ENCODE measurements around the gene TP53I11. TPM values are rescaled to one million over a fixed set of nuclear protein-coding genes. Genes with fewer than 3 reads are reported as not detected.

TP53I11 gene
- total RNA-seq, 1 experiment from 2014 or later: 46.9 TPM

DNA sequence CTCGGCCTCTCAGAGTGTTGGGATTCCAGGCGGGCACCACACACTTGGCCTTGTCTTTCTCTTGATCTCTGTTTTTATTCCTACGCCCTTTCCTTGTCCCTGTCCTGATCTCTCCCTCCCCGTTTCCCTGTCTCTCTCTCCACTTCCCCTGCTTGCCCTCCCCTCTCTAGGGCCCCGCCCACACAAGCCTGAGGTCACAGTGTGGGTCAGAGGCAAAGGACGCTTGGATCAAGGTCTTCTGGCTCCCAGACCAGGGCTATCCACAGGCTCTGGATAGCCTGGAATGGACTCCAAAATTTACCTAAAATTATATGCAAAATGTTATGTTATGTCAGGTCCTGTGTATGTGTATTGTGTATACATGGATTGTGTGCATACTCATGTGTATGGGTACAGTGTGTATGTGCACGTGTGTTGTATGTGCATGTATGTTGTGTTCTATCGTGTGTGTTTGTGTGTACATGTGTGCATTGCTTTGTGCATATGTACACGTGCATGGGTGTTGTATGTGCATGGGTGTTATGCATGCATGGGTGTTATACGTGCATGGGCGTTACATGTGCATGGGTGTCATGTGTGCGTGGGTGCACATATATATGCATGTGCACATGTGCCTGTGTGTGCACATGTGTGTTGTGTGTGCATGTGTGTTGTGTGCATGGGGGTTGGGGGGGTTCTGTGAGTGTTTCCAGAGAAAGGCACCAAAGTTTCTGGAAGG is 38.3 kb downstream of the TP53I11 start:
- no peaks in the 10 kb centered on the region for H4K20me1 ChIP-seq (ENCODE audit: insufficient read depth)

More for the DNA sequence above, 38.3 kb downstream of the TP53I11 start:
- Histone ChIP-seq H3K4me2 (ENCODE audit: low read length) (no peak overlapping the region), H3K27ac (ENCODE audit: low read depth, low read length) (no peak overlapping the region), H3K79me2 (ENCODE audit: insufficient read depth, low read length) (no peaks in the 10 kb centered on the region), H3K9me2 (ENCODE audit: insufficient read depth) (no peaks in the 10 kb centered on the region), H2AFZ (ENCODE audit: low read depth, low read length, poor library complexity, severe bottlenecking) (no peak overlapping the region), H3K36me3 (ENCODE audit: control insufficient read depth in 1 of 2, insufficient read depth in 2 of 2, low read length in 2 of 2) (no peaks in the 10 kb centered on the region), H3K9ac (ENCODE audit: low read length) (no peak overlapping the region), H3K9me3 (ENCODE audit: control insufficient read depth in 1 of 2, insufficient read depth in 1 of 2, low read depth in 1 of 2, low read length in 2 of 2) (no peaks in the 10 kb centered on the region), H3K27me3 (ENCODE audit: insufficient read depth, low read length) (no peaks in the 10 kb centered on the region), H3K4me1 (ENCODE audit: control insufficient read depth in 1 of 2, insufficient read depth in 2 of 2, low read length in 2 of 2) (no peaks in the 10 kb centered on the region), H3K4me3 (replicated peaks in 1 of 2; ENCODE audit: low read depth in 1 of 2, low read length in 2 of 2) (no peak overlapping the region)
- intact Hi-C loops (cut with micrococcal nuclease): loop anchor here (5.0 kb wide), 1 partner anchor 185 kb away; the partner anchor contains the start of gene TSPAN18
- BruUV-seq (replicated peaks): no TSS peak
- ATAC-seq: no peak
- POLR2A ChIA-PET: no interaction called here
- DNase-seq (ENCODE audit: low read depth, low spot score): no peak
- TF ChIP-seq, protein P1, sequence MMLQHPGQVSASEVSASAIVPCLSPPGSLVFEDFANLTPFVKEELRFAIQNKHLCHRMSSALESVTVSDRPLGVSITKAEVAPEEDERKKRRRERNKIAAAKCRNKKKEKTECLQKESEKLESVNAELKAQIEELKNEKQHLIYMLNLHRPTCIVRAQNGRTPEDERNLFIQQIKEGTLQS (IDR thresholded peaks at IDR 0.05): no peak
- TF ChIP-seq, protein P2, sequence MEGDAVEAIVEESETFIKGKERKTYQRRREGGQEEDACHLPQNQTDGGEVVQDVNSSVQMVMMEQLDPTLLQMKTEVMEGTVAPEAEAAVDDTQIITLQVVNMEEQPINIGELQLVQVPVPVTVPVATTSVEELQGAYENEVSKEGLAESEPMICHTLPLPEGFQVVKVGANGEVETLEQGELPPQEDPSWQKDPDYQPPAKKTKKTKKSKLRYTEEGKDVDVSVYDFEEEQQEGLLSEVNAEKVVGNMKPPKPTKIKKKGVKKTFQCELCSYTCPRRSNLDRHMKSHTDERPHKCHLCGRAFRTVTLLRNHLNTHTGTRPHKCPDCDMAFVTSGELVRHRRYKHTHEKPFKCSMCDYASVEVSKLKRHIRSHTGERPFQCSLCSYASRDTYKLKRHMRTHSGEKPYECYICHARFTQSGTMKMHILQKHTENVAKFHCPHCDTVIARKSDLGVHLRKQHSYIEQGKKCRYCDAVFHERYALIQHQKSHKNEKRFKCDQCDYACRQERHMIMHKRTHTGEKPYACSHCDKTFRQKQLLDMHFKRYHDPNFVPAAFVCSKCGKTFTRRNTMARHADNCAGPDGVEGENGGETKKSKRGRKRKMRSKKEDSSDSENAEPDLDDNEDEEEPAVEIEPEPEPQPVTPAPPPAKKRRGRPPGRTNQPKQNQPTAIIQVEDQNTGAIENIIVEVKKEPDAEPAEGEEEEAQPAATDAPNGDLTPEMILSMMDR (IDR thresholded peaks at IDR 0.05 in 2 of 3, conservative IDR thresholded peaks at IDR 0.05 in 1 of 3; ENCODE audit: borderline replicate concordance in 1 of 3, insufficient read depth in 1 of 3, low read depth in 2 of 3, low read length in 2 of 3): no peak
- TF ChIP-seq EZH2 (IDR thresholded peaks at IDR 0.05): no peak
- no peak for TF ChIP-seq SIN3A (IDR thresholded peaks at IDR 0.05; ENCODE audit: low read depth)
- TF ChIP-seq JUND (IDR thresholded peaks at IDR 0.05): no peak
- no peak for TF ChIP-seq EGR1 (IDR thresholded peaks at IDR 0.05; ENCODE audit: low read depth)
- no peak for TF ChIP-seq FOSL1 (IDR thresholded peaks at IDR 0.05; ENCODE audit: low read depth)
- TF ChIP-seq RAD21 (IDR thresholded peaks at IDR 0.05; ENCODE audit: low read depth): no peak
- TF ChIP-seq, protein P3, sequence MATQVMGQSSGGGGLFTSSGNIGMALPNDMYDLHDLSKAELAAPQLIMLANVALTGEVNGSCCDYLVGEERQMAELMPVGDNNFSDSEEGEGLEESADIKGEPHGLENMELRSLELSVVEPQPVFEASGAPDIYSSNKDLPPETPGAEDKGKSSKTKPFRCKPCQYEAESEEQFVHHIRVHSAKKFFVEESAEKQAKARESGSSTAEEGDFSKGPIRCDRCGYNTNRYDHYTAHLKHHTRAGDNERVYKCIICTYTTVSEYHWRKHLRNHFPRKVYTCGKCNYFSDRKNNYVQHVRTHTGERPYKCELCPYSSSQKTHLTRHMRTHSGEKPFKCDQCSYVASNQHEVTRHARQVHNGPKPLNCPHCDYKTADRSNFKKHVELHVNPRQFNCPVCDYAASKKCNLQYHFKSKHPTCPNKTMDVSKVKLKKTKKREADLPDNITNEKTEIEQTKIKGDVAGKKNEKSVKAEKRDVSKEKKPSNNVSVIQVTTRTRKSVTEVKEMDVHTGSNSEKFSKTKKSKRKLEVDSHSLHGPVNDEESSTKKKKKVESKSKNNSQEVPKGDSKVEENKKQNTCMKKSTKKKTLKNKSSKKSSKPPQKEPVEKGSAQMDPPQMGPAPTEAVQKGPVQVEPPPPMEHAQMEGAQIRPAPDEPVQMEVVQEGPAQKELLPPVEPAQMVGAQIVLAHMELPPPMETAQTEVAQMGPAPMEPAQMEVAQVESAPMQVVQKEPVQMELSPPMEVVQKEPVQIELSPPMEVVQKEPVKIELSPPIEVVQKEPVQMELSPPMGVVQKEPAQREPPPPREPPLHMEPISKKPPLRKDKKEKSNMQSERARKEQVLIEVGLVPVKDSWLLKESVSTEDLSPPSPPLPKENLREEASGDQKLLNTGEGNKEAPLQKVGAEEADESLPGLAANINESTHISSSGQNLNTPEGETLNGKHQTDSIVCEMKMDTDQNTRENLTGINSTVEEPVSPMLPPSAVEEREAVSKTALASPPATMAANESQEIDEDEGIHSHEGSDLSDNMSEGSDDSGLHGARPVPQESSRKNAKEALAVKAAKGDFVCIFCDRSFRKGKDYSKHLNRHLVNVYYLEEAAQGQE (IDR thresholded peaks at IDR 0.05; ENCODE audit: low read depth): no peak
- TF ChIP-seq, protein P4, sequence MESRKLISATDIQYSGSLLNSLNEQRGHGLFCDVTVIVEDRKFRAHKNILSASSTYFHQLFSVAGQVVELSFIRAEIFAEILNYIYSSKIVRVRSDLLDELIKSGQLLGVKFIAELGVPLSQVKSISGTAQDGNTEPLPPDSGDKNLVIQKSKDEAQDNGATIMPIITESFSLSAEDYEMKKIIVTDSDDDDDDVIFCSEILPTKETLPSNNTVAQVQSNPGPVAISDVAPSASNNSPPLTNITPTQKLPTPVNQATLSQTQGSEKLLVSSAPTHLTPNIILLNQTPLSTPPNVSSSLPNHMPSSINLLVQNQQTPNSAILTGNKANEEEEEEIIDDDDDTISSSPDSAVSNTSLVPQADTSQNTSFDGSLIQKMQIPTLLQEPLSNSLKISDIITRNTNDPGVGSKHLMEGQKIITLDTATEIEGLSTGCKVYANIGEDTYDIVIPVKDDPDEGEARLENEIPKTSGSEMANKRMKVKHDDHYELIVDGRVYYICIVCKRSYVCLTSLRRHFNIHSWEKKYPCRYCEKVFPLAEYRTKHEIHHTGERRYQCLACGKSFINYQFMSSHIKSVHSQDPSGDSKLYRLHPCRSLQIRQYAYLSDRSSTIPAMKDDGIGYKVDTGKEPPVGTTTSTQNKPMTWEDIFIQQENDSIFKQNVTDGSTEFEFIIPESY (IDR thresholded peaks at IDR 0.05; ENCODE audit: extremely low read depth, insufficient replicate concordance, low read length): no peak
- TF ChIP-seq ELF1 (IDR thresholded peaks at IDR 0.05; ENCODE audit: borderline replicate concordance, low read depth): no peak
- TF ChIP-seq CEBPB (IDR thresholded peaks at IDR 0.05; ENCODE audit: low read depth): no peak
- TF ChIP-seq SP1 (IDR thresholded peaks at IDR 0.05; ENCODE audit: low read depth): no peak
- no peak for TF ChIP-seq ZNF274 (IDR thresholded peaks at IDR 0.05; ENCODE audit: low read depth, low read length)
- TF ChIP-seq EZH2phosphoT487 (IDR thresholded peaks at IDR 0.05; ENCODE audit: borderline replicate concordance): no peak
- RAD21 ChIA-PET (ENCODE audit: low non-redundant PET in 1 of 2, low total read pairs in 2 of 2, uncharacterized antibody in 2 of 2, unreplicated experiment in 2 of 2): interaction anchor here in 1 of 2 experiments (1.3 kb wide), 1 partner anchor 193 kb away, joined by 6 read pairs; no protein-coding TSS in a partner anchor
- CTCF ChIA-PET: interaction anchor here (0.6 to 1.9 kb wide), 5 partner anchors 14 to 368 kb away, joined by 3 to 39 read pairs (median 9); no protein-coding TSS in a partner anchor

Data from HCT116 (cell line).